HepG2 (cell line): ENCODE results near the gene SLC2A2. TPM values are rescaled to one million over a fixed set of nuclear protein-coding genes. Genes with fewer than 3 reads are reported as not detected.

Experiments
- ATAC-seq: fragments of 200-7000 bp; cut with Tn5 transposase; 3 replicates; pipeline ENCODE4 v1.9.1; 2020; ENCODE audit warnings: mild to moderate bottlenecking, moderate library complexity
- BruUV-seq: library from RNA; stranded (reverse); fragments of 400-500 nt; replicated peaks from 2 replicates; lab custom pipeline; 2021; lab: Mats Ljungman, UMichigan
- CTCF ChIA-PET: fragments of 300-600 bp; formaldehyde crosslinking; extraction: SDS; loops from one replicate; lab custom pipeline; 2021; ENCODE audit warnings: low total read pairs, inconsistent platforms, low intra/inter-chr PET ratio; lab: Yijun Ruan, JAX
- POLR2A ChIA-PET: fragments of 350-600 bp; sonication (Branson Sonifier 250); formaldehyde crosslinking; loops from one replicate; lab custom pipeline; 2020; ENCODE audit warnings: antibody characterized with exemption, inconsistent platforms; lab: Yijun Ruan, JAX
- DNase-seq: peaks from one replicate; pipeline ENCODE4 v3.0.0-alpha.2; 2015; ENCODE audit warnings: low spot score
- FAIRE-seq: peaks from 3 replicates; lab custom pipeline; 2011; peaks lifted over from hg19 to GRCh38; lab: Jason Lieb, UNC
- H2AFZ ChIP-seq: one replicate; pipeline ENCODE4 v1.6.1; 2011; ENCODE audit warnings: low read length, inconsistent platforms
- H3K27ac ChIP-seq: fragments of 300-600 bp; 3 replicates; pipeline ENCODE4 v1.8.0; 2011; ENCODE audit warnings: mixed run types, mild to moderate bottlenecking, mixed read lengths, low read length, inconsistent platforms; ENCODE audit not compliant: insufficient read depth; ENCODE audit errors: extremely low read length
- H3K27me3 ChIP-seq, 2 experiments: fragments of 200-600 bp in 1 of 2; 2 replicates in 1 of 2; 3 replicates in 1 of 2; pipeline versions ENCODE4 v1.6.0 to v1.8.0; 2011; ENCODE audit warnings: low read length in 2 of 2, mild to moderate bottlenecking in 2 of 2, moderate library complexity in 2 of 2, inconsistent platforms in 1 of 2; ENCODE audit not compliant: insufficient read depth in 2 of 2, control insufficient read depth in 1 of 2
- H3K36me3 ChIP-seq, 2 experiments: fragments of 200-600 bp in 1 of 2; replicated peaks in 1 of 2; 2 replicates in 1 of 2; 3 replicates in 1 of 2; pipeline versions ENCODE4 v1.5.1 to v1.8.0; 2011; ENCODE audit warnings: low read length in 2 of 2, inconsistent platforms in 1 of 2; ENCODE audit not compliant: insufficient read depth in 2 of 2, control insufficient read depth in 1 of 2
- H3K4me1 ChIP-seq: 2 replicates; pipeline ENCODE4 v1.5.1; 2012; ENCODE audit warnings: low read length, inconsistent platforms; ENCODE audit not compliant: insufficient read depth
- H3K4me2 ChIP-seq: 2 replicates; pipeline ENCODE4 v1.6.0; 2011; ENCODE audit warnings: low read depth, low read length, inconsistent platforms
- H3K4me3 ChIP-seq, 3 experiments: fragments of 200-600 bp in 1 of 3; sonication (generic), shearing (Covaris generic) in 1 of 3; replicated peaks in 1 of 3; 2 replicates each; pipeline ENCODE4 v1.5.1; 2011 to 2016; ENCODE audit warnings: low read length in 3 of 3, inconsistent platforms in 2 of 3, low read depth in 2 of 3, mild to moderate bottlenecking in 2 of 3, control low read depth in 1 of 3, mixed read lengths in 1 of 3; ENCODE audit not compliant: insufficient read depth in 1 of 3
- H3K79me2 ChIP-seq: one replicate; pipeline ENCODE4 v1.6.1; 2011; ENCODE audit warnings: low read length, inconsistent platforms; ENCODE audit not compliant: insufficient read depth
- H3K9ac ChIP-seq: 2 replicates; pipeline ENCODE4 v1.6.0; 2011; ENCODE audit warnings: mild to moderate bottlenecking, low read depth, low read length, inconsistent platforms; ENCODE audit not compliant: insufficient read depth
- H3K9me3 ChIP-seq: 2 replicates; pipeline ENCODE4 v1.5.1; 2012; ENCODE audit warnings: mild to moderate bottlenecking, low read length
- H4K20me1 ChIP-seq: 2 replicates; pipeline ENCODE4 v1.6.0; 2011; ENCODE audit warnings: inconsistent platforms, mild to moderate bottlenecking, low read length, moderate library complexity; ENCODE audit not compliant: insufficient read depth
- DNMT3B ChIP-seq: conservative IDR thresholded peaks from 2 replicates; pipeline ENCODE4 v1.6.1; 2016; ENCODE audit warnings: missing biosample characterization, control low read depth
- EHMT2 ChIP-seq: fragments of 200-600 bp; sonication (generic); IDR thresholded peaks from 2 replicates; pipeline ENCODE4 v1.7.0; 2017; ENCODE audit warnings: antibody characterized with exemption, low read depth, low read length, borderline replicate concordance
- GATAD2A ChIP-seq: IDR thresholded peaks from 2 replicates; pipeline ENCODE4 v1.6.1; 2016
- RBFOX2 ChIP-seq: fragments of 200-400 bp; formaldehyde crosslinking; IDR thresholded peaks from 2 replicates; pipeline ENCODE4 v1.6.1; 2017; ENCODE audit warnings: low read depth, mild to moderate bottlenecking, low read length
- SMC3 ChIP-seq: IDR thresholded peaks from 2 replicates; pipeline ENCODE4 v1.6.1; 2011; ENCODE audit warnings: low read length, improper control_type of control experiment
- STAG1 ChIP-seq: sonication (generic); formaldehyde crosslinking; IDR thresholded peaks from 2 replicates; pipeline ENCODE4 v1.4.0; 2020; ENCODE audit warnings: missing genetic modification reagents
- TEAD2 ChIP-seq: sonication (generic); formaldehyde crosslinking; IDR thresholded peaks from 2 replicates; pipeline ENCODE4 v1.9.0; 2021; ENCODE audit warnings: missing genetic modification reagents
- TEAD3 ChIP-seq: optimal IDR thresholded peaks from 2 replicates; pipeline ENCODE3; 2016; ENCODE audit warnings: borderline replicate concordance
- WIZ ChIP-seq: sonication (generic); formaldehyde crosslinking; IDR thresholded peaks from 2 replicates; pipeline ENCODE4 v1.5.1; 2020; ENCODE audit warnings: mild to moderate bottlenecking, missing genetic modification reagents
- ZBTB20 ChIP-seq: sonication (generic); formaldehyde crosslinking; IDR thresholded peaks from 2 replicates; pipeline ENCODE4 v1.8.1; 2023; ENCODE audit warnings: missing genetic modification reagents, low read depth, mild to moderate bottlenecking, borderline replicate concordance
- ZNF235 ChIP-seq: sonication (generic); formaldehyde crosslinking; IDR thresholded peaks from 2 replicates; pipeline ENCODE4 v1.8.1; 2023; ENCODE audit warnings: mild to moderate bottlenecking, missing genetic modification reagents, borderline replicate concordance
- ZNF562 ChIP-seq: sonication (generic); formaldehyde crosslinking; IDR thresholded peaks from 2 replicates; pipeline ENCODE4 v1.8.0; 2022; ENCODE audit warnings: missing genetic modification reagents, borderline replicate concordance
- ZNF644 ChIP-seq: IDR thresholded peaks from 2 replicates; pipeline ENCODE4 v1.6.1; 2016; ENCODE audit warnings: low read depth
- ZNF678 ChIP-seq: sonication (generic); formaldehyde crosslinking; IDR thresholded peaks from 2 replicates; pipeline ENCODE4 v1.4.0; 2020; ENCODE audit warnings: mild to moderate bottlenecking, missing genetic modification reagents
- ZNF773 ChIP-seq: sonication (generic); formaldehyde crosslinking; IDR thresholded peaks from 2 replicates; pipeline ENCODE4 v1.4.0; 2020; ENCODE audit warnings: missing genetic modification reagents, borderline replicate concordance
- ZSCAN29 ChIP-seq: sonication (generic); formaldehyde crosslinking; conservative IDR thresholded peaks from 2 replicates; pipeline ENCODE4 v1.4.0; 2020; ENCODE audit warnings: mild to moderate bottlenecking, missing genetic modification reagents
- WGBS: methylation state at CpG from one replicate; pipeline ENCODE4 v1.1.6; 2017; ENCODE audit warnings: low lambda C conversion rate; 5-methylcytosine and 5-hydroxymethylcytosine counted together
- in situ Hi-C: cut with HindIII; loops from 2 replicates; pipeline ENCODE4 v1.10.0; 2017; ENCODE audit warnings: low pct_unique_long_range_greater_than_20kb; ENCODE audit not compliant: extremely low pct_ligation_motif_present
- intact Hi-C: fragments of 100-400 bp; cut with micrococcal nuclease; formaldehyde crosslinking; loops from one replicate; pipeline ENCODE4 v1.10.0; 2022; ENCODE audit not compliant: unreplicated experiment
- polyA plus RNA-seq, 8 experiments: library from polyadenylated mRNA; depleted of rRNA in 3 of 8; stranded (reverse) in 7 of 8; unstranded in 1 of 8; fragments of >200 nt; fragmentation: Illumina TruSeq in 4 of 8; extraction: Trizol in 4 of 8; gene quantifications; 2 replicates each; pipeline versions ENCODE4 v1.2.1 to v1.2.3, GENCODE V29; 2011 to 2016; ENCODE audit warnings: low read depth in 4 of 8, missing spikeins in 1 of 8, mixed read lengths in 1 of 8; ENCODE audit not compliant: insufficient read depth in 1 of 8
- total RNA-seq, 5 experiments: library from RNA; depleted of rRNA; stranded (reverse); fragments of >200 nt; fragmentation: Illumina TruSeq; extraction: Trizol; gene quantifications; 2 replicates each; pipeline ENCODE4 v1.2.3, GENCODE V29; 2016; ENCODE audit warnings: low read depth in 1 of 5
- TF ChIP-seq, protein P1 (sequence below): IDR thresholded peaks from 2 replicates; pipeline ENCODE4 v1.6.1; 2018; ENCODE audit warnings: missing genetic modification reagents, mild to moderate bottlenecking, missing compliant biosample characterization
- TF ChIP-seq, protein P2 (sequence below): sonication (generic); formaldehyde crosslinking; IDR thresholded peaks from 2 replicates; pipeline ENCODE4 v1.8.0; 2023; ENCODE audit warnings: mild to moderate bottlenecking, missing genetic modification reagents
- TF ChIP-seq, protein P3 (sequence below): sonication (generic); formaldehyde crosslinking; IDR thresholded peaks from 2 replicates; pipeline ENCODE4 v1.8.0; 2022; ENCODE audit warnings: missing genetic modification reagents, mild to moderate bottlenecking, inconsistent platforms, borderline replicate concordance
- TF ChIP-seq, protein P4 (sequence below): IDR thresholded peaks from 2 replicates; pipeline ENCODE4 v1.6.1; 2016; ENCODE audit warnings: missing genetic modification reagents, missing compliant biosample characterization
- TF ChIP-seq, protein P5 (sequence below): IDR thresholded peaks from 2 replicates; pipeline ENCODE4 v1.6.1; 2016; ENCODE audit warnings: missing compliant biosample characterization, missing genetic modification reagents, borderline replicate concordance

Gene SLC2A2
- total and polyA plus RNA-seq, 2 of the 13 experiments (the other 11 are each of a cell fraction or from before 2014, with no cell fraction given): 19.5 to 23.2 TPM

DNA sequence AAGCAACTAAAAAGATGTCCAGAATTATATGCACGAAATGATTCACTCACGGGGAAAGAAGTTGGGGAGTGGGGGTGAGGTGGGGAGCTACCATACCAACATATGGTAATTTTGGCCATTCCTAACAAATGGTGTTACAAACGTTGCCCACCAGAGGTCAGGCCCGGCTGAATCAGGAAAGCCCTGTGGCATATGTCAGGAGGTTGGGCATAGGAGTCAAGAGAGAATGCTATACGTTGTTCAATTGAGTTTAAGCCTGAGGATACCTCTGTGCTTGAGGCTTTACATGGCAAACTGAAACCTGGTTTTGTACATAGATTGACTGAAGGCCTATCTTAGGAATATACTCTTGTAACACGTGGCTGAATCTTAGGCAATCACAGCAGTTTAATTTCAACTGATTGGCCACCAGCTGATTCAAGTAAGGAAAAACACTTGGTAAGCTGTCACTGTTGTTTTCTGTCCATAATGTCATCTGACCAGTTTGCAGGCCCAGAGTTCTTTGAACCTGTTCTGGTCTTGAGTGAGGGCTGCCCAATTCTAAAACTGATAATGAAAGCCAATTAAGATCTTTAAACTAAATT lies 23.4 kb upstream of the SLC2A2 start:
- H3K4me3 ChIP-seq: no peak overlapping the region
- ATAC-seq (peak; percentile 54), DNase-seq (peak; percentile 71), FAIRE-seq (peak; percentile 48)
- CTCF ChIA-PET: interaction anchor here (0.8 to 2.3 kb wide), 4 partner anchors 88 to 517 kb away, joined by 5 to 19 read pairs (median 6); no protein-coding TSS in a partner anchor
- H3K4me2 ChIP-seq: no peak overlapping the region
- H3K79me2 ChIP-seq: no peaks in the 10 kb centered on the region
- no peak overlapping the region for H3K9ac ChIP-seq
- in situ Hi-C loops (loop anchor here (5.0 kb wide), 2 partner anchors 88 to 117 kb away; no protein-coding TSS in a partner anchor), intact Hi-C loops (loop anchor here (1.0 to 2.0 kb wide), 5 partner anchors 89 to 517 kb away; no protein-coding TSS in a partner anchor)
- no peaks in the 10 kb centered on the region for H3K27me3 ChIP-seq
- H4K20me1 ChIP-seq: no peaks in the 10 kb centered on the region
- 54% methylated on average over 6 of the region's 6 CpGs for WGBS
- no peak overlapping the region for H3K27ac ChIP-seq
- POLR2A ChIA-PET: interaction anchor here (1.0 to 1.1 kb wide), 2 partner anchors 23 to 48 kb away, joined by 3 to 4 read pairs; partner anchors contain the start of gene SLC2A2
- H3K36me3 ChIP-seq: no peaks in the 10 kb centered on the region
- BruUV-seq: no TSS peak
- H2AFZ ChIP-seq: peak overlapping the region; percentile 43
- H3K4me1 ChIP-seq: peaks cover 71% of the 10 kb centered on the region
- no peaks in the 10 kb centered on the region for H3K9me3 ChIP-seq
- TF ChIP-seq, protein P1, sequence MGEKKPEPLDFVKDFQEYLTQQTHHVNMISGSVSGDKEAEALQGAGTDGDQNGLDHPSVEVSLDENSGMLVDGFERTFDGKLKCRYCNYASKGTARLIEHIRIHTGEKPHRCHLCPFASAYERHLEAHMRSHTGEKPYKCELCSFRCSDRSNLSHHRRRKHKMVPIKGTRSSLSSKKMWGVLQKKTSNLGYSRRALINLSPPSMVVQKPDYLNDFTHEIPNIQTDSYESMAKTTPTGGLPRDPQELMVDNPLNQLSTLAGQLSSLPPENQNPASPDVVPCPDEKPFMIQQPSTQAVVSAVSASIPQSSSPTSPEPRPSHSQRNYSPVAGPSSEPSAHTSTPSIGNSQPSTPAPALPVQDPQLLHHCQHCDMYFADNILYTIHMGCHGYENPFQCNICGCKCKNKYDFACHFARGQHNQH (CRISPR knock-in tag): 0 out of 2 replicates have a peak, but pooled peaks have one; percentile 27
- TF ChIP-seq, protein P2, sequence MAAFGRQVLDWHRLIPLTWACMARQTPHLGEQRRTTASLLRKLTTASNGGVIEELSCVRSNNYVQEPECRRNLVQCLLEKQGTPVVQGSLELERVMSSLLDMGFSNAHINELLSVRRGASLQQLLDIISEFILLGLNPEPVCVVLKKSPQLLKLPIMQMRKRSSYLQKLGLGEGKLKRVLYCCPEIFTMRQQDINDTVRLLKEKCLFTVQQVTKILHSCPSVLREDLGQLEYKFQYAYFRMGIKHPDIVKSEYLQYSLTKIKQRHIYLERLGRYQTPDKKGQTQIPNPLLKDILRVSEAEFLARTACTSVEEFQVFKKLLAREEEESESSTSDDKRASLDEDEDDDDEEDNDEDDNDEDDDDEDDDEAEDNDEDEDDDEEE (CRISPR knock-in tag): no peak
- TF ChIP-seq, protein P3, sequence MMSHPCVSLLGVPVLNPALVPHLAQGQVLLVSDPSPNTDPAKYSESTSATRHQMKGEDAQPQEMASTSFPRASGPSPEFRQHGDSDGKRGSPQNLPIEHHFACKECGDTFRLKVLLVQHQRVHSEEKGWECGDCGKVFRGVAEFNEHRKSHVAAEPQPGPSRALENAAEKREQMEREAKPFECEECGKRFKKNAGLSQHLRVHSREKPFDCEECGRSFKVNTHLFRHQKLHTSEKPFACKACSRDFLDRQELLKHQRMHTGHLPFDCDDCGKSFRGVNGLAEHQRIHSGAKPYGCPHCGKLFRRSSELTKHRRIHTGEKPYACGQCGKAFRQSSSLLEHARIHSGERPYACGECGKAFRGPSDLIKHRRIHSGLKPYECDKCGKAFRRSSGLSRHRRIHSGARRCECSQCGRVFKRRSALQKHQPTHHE: no peak
- TF ChIP-seq, protein P4, sequence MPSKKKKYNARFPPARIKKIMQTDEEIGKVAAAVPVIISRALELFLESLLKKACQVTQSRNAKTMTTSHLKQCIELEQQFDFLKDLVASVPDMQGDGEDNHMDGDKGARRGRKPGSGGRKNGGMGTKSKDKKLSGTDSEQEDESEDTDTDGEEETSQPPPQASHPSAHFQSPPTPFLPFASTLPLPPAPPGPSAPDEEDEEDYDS (CRISPR knock-in tag): no peak
- no peak for TF ChIP-seq ZBTB20 (CRISPR knock-in tag)
- TF ChIP-seq, protein P5, sequence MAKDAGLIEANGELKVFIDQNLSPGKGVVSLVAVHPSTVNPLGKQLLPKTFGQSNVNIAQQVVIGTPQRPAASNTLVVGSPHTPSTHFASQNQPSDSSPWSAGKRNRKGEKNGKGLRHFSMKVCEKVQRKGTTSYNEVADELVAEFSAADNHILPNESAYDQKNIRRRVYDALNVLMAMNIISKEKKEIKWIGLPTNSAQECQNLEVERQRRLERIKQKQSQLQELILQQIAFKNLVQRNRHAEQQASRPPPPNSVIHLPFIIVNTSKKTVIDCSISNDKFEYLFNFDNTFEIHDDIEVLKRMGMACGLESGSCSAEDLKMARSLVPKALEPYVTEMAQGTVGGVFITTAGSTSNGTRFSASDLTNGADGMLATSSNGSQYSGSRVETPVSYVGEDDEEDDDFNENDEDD: no peak
- TF ChIP-seq TEAD3 (CRISPR knock-in tag): peak; percentile 32
- no peak for TF ChIP-seq ZSCAN29 (CRISPR knock-in tag)
- TF ChIP-seq ZNF562: no peak
- TF ChIP-seq ZNF644: peak; percentile 48; the same call in 1 of the 2 replicates
- TF ChIP-seq RBFOX2: no peak
- no peak for TF ChIP-seq DNMT3B (CRISPR knock-in tag)
- no peak for TF ChIP-seq WIZ (CRISPR knock-in tag)
- TF ChIP-seq ZNF235 (CRISPR knock-in tag): no peak
- no peak for TF ChIP-seq ZNF773 (CRISPR knock-in tag)
- TF ChIP-seq GATAD2A (CRISPR knock-in tag): peak; percentile 54; the same call in 1 of the 2 replicates
- peak; percentile 94 for TF ChIP-seq SMC3
- no peak for TF ChIP-seq ZNF678 (CRISPR knock-in tag)
- TF ChIP-seq TEAD2 (CRISPR knock-in tag): no peak
- TF ChIP-seq EHMT2: no peak
- TF ChIP-seq STAG1: peak; percentile 90
